ENCODE data around the gene PPP1R37. TPM values are rescaled to one million over a fixed set of nuclear protein-coding genes. Genes with fewer than 3 reads are reported as not detected.
A peak's percentile ranks its signal among the peaks of the same experiment; 100 is the strongest.

Gene PPP1R37
- total RNA-seq, 1 experiment from 2014 or later = 33.6 TPM

GRCh38 chr19:45141203-45141900, 48.4 kb downstream of the PPP1R37 start:
- Histone ChIP-seq H3K9ac (ENCODE audit: extremely low read depth, insufficient read length, low read length) (no peak overlapping the region), H2BK20ac (ENCODE audit: low read depth, low read length, poor library complexity, severe bottlenecking) (no peak overlapping the region), H2BK120ac (ENCODE audit: low read depth, low read length, poor library complexity, severe bottlenecking) (no peak overlapping the region), H4K20me1 (ENCODE audit: control insufficient read depth, insufficient read depth, insufficient read length) (no peaks in the 10 kb centered on the region), H3K27ac (ENCODE audit: insufficient read length, low read depth, low read length) (no peak overlapping the region), H3K79me1 (ENCODE audit: insufficient read depth, low read depth, low read length, poor library complexity, severe bottlenecking) (no peaks in the 10 kb centered on the region), H3T11ph (ENCODE audit: low read length) (no peak overlapping the region), H2BK12ac (ENCODE audit: insufficient read length, low read depth, low read length) (no peak overlapping the region), H3K4ac (ENCODE audit: low read depth, low read length) (no peak overlapping the region), H3K27me3 (ENCODE audit: insufficient read depth, low read length) (no peaks in the 10 kb centered on the region), H2BK5ac (ENCODE audit: insufficient read length, low read length) (no peak overlapping the region), H4K5ac (ENCODE audit: insufficient read length, low read depth, low read length) (no peak overlapping the region), H2AK5ac (ENCODE audit: insufficient read length, low read length) (no peak overlapping the region), H3K23ac (ENCODE audit: insufficient read length, low read depth, low read length) (no peak overlapping the region), H3K14ac (ENCODE audit: insufficient read depth, low read length) (no peak overlapping the region), H4K8ac (replicated peaks; ENCODE audit: insufficient read length, low read depth, low read length) (no peak overlapping the region), H2BK15ac (ENCODE audit: low read depth, low read length) (no peak overlapping the region), H3K23me2 (ENCODE audit: insufficient read length, low read depth, low read length, poor library complexity, severe bottlenecking) (no peaks in the 10 kb centered on the region), H3K79me2 (ENCODE audit: insufficient read depth, low read length) (no peaks in the 10 kb centered on the region), H3K9me3 (ENCODE audit: control insufficient read depth, low read depth, low read length) (no peaks in the 10 kb centered on the region), H2AFZ (ENCODE audit: low read length) (no peak overlapping the region), H3K56ac (ENCODE audit: insufficient read length, low read depth, low read length) (no peak overlapping the region), H3K4me2 (ENCODE audit: insufficient read depth, insufficient read length, low read length) (no peak overlapping the region), H4K91ac (ENCODE audit: insufficient read length, low read depth, low read length) (no peak overlapping the region), H3K18ac (ENCODE audit: insufficient read length, low read depth, low read length) (no peak overlapping the region), H3K4me1 (ENCODE audit: insufficient read depth, low read length) (no peaks in the 10 kb centered on the region)
- DNase-seq = no peak
- peak overlapping the region in 2 of 3 experiments; percentile 28 to 49; a peak in 3 of 7 replicates for H3K27ac Mint-ChIP-seq
- no peak overlapping the region for H3K4me3 Mint-ChIP-seq
- peaks cover 17 to 19% of the 10 kb centered on the region in 2 experiments for H3K4me1 Mint-ChIP-seq
- H3K36me3 Mint-ChIP-seq (ENCODE audit: insufficient read depth in 1 of 3, low read depth in 3 of 3) = peaks cover 10 to 29% (median 27%) of the 10 kb centered on the region in 3 experiments; a peak in 6 of 7 replicates
- no peaks in the 10 kb centered on the region for H3K27me3 Mint-ChIP-seq (ENCODE audit: low read depth)
- H3K9me3 Mint-ChIP-seq = no peaks in the 10 kb centered on the region
- no CpG with 5 or more reads among the region's 28 CpGs for WGBS (ENCODE audit: extremely low coverage, insufficient read length, low lambda C conversion rate)
- TF ChIP-seq CTCF (conservative IDR thresholded peaks at IDR 0.05) = no peak

Data from H9 (cell line).